Kidney (tissue), 14 donors: ENCODE data around the gene ZNF423. TPM values are rescaled to one million over a fixed set of nuclear protein-coding genes. Genes with fewer than 3 reads are reported as not detected.

Source experiments
- DNase-seq, 5 donors: peaks; one replicate each; pipeline ENCODE4 v3.0.0-alpha.2; 2013 to 2020
- FAIRE-seq: peaks from 2 replicates; lab custom pipeline; 2012; peaks lifted over from hg19 to GRCh38; lab: Jason Lieb, UNC
- H3K27ac ChIP-seq, 2 donors: one replicate each; pipeline ENCODE4 v1.7.0; 2013; ENCODE audit warnings: low read depth in 2 of 2, low read length in 2 of 2, inconsistent platforms in 1 of 2
- H3K27me3 ChIP-seq: one replicate; pipeline ENCODE4 v1.7.1; 2013; ENCODE audit warnings: low read length, inconsistent platforms; ENCODE audit not compliant: control insufficient read depth, insufficient read depth
- H3K36me3 ChIP-seq, 3 donors: one replicate each; pipeline versions ENCODE4 v1.7.0 to v1.7.1; 2013; ENCODE audit warnings: low read length in 3 of 3, control low read depth in 1 of 3, inconsistent platforms in 1 of 3; ENCODE audit not compliant: insufficient read depth in 3 of 3, control insufficient read depth in 2 of 3
- H3K4me1 ChIP-seq, 3 donors: one replicate each; pipeline versions ENCODE4 v1.7.0 to v1.7.1; 2013; ENCODE audit warnings: low read length in 3 of 3, inconsistent platforms in 1 of 3, low read depth in 1 of 3; ENCODE audit not compliant: control insufficient read depth in 2 of 3, insufficient read depth in 2 of 3
- H3K4me3 ChIP-seq, 3 donors: one replicate each; pipeline versions ENCODE4 v1.7.0 to v1.8.1; 2013; ENCODE audit warnings: low read length in 3 of 3, control low read depth in 1 of 3, inconsistent platforms in 1 of 3
- H3K9ac ChIP-seq, 3 donors: one replicate each; pipeline versions ENCODE4 v1.7.0 to v1.7.1; 2013; ENCODE audit warnings: low read length in 3 of 3, control low read depth in 1 of 3, inconsistent platforms in 1 of 3
- H3K9me3 ChIP-seq, 3 donors: one replicate each; pipeline versions ENCODE4 v1.7.0 to v1.7.1; 2013; ENCODE audit warnings: low read length in 3 of 3, control low read depth in 1 of 3, inconsistent platforms in 1 of 3; ENCODE audit not compliant: control insufficient read depth in 2 of 3, insufficient read depth in 1 of 3
- CTCF ChIP-seq: IDR thresholded peaks from 3 replicates; pipeline ENCODE4 v1.5.1; 2012; ENCODE audit warnings: mild to moderate bottlenecking, moderate library complexity, borderline replicate concordance; ENCODE audit not compliant: insufficient read depth; ENCODE audit errors: extremely low read depth
- intact Hi-C: fragments of 100-400 bp; cut with DNase I; formaldehyde crosslinking; loops from one replicate; pipeline ENCODE4 v1.11.1; 2022
- polyA plus RNA-seq: library from polyadenylated mRNA; stranded (reverse); fragments of 350-450 nt; fragmentation: Illumina TruSeq; extraction: RNeasy Lipid Tissue Mini Kit (QIAGEN cat#74804); gene quantifications from one replicate; pipeline ENCODE4 v1.2.3, GENCODE V29; 2014; ENCODE audit warnings: low read depth, low replicate concordance; ENCODE audit not compliant: insufficient read depth
- total RNA-seq: library from RNA; stranded (reverse); fragmentation: NEBNext Ultra II Directional; extraction: Animal tissue kit (Norgen Biotek cat#: 25700); gene quantifications from one replicate; pipeline ENCODE4 v1.2.1, GENCODE V29; 2021
- donor health status: control.
- donor health status: control.
- donor health status: control.
- donor health status: control.
- donor health status: control.
- donor health status: DM: yes; HTN: yes; CAD: no.
- donor health status: Normal renal cell carcinoma (clear cell type).

Gene ZNF423
- total and polyA plus RNA-seq, 2 donors from 2014 or later, result 2.0 to 8.4 TPM

DNA sequence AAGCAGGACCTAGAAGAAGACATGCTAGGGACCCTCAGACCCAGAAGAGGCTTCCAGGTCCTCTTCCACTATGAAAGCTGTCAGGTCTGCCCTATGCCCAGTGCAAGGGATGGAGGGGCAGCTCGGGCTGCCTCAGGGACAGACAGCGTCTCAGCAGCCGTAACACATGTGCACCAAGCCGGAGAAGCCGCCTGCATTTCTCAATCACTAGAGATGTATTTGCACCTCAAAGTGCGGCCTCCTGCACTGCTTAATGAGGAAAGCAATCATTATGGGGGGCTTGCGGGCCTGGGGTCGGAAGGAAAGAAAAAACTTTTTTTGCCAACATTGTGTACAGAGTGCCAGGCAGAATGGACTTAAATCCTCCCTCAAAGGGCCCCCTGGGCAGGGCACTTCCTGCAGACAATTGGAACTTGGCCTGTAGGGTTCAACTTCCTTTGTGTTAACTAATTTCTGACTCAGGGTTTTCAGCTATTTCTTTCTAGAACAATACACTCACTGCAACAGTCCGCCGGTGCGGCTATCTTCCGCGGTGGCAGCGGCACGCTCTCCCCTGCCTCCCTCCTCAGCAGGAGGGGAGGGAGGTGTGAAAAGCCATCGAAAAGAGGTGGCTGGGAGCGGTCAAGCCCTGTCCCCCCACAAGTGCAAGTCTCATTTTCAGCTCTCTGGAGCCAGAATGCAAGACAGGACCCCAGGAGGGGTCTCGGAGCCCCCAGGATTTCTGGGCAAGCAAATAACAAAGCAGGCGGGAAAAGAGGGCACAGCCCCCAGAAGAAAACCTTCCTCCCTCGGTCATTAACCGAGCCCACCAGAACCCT, 101.2 kb downstream of the ZNF423 start:
- peak overlapping the region in 1 of 2 donors; percentile 81 for H3K27ac ChIP-seq

DNA sequence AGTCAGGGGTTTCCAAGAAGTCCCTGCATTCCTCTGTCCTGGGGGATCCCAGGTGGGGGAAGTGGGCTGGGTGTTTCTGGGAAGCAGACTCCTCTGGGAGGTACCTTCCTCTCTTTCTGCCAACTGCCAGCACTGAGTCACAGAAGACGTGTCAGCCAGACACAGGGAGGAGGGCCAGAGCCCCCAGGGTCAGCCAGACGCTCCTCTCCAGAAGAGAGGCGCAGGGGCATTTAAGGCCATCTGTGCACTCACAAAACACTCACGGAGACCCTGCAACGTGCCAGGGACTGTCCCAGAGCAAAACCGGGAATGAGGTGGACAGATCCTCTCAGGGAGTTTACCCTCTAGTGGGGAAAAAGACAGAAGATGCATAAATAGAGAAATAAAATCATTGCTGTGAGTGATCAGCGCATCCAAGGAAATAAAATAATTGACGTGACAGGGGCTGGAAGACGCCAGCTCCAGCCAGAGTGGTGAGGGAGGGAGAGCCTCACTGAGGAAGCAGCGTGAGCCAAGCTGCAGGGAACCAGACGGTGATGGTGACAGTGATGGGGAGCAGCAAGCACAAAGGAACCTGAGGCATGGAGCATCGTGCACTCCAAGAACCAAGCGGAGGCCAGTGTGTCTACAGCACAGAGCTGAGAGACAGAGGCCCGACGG, 105.4 kb downstream of the ZNF423 start:
- Histone ChIP-seq H3K4me3 (no peak overlapping the region), H3K9me3 (no peaks in the 10 kb centered on the region), H3K36me3 (no peaks in the 10 kb centered on the region), H3K4me1 (peaks cover 0 to 3% (median 2%) of the 10 kb centered on the region in 3 donors), H3K27ac (no peak overlapping the region), H3K27me3 (no peaks in the 10 kb centered on the region), H3K9ac (no peak overlapping the region)
- intact Hi-C loops, result no loop called here
- DNase-seq (no peak), FAIRE-seq (no peak)
- TF ChIP-seq CTCF, result no peak

More for the DNA sequence above, 101.2 kb downstream of the ZNF423 start:
- no peak for FAIRE-seq
- intact Hi-C loops, result no loop called here
- TF ChIP-seq CTCF, result no peak
- H3K9me3 ChIP-seq, result no peaks in the 10 kb centered on the region
- H3K27me3 ChIP-seq, result no peaks in the 10 kb centered on the region
- peak overlapping the region in 2 of 3 donors; percentile 42 to 51 for H3K4me3 ChIP-seq
- peak in 2 of 5 donors; percentile 53 to 67 for DNase-seq
- peak overlapping the region in 2 of 3 donors; percentile 28 to 55 for H3K9ac ChIP-seq
- no peaks in the 10 kb centered on the region for H3K36me3 ChIP-seq
- peaks cover 0 to 4% (median 3%) of the 10 kb centered on the region in 3 donors for H3K4me1 ChIP-seq

GRCh38 chr16:49749816-49750215, 106.1 kb downstream of the ZNF423 start:
- H3K4me3 ChIP-seq, result no peak overlapping the region
- peaks cover 0 to 3% (median 0%) of the 10 kb centered on the region in 3 donors for H3K4me1 ChIP-seq
- no peaks in the 10 kb centered on the region for H3K36me3 ChIP-seq
- no peak for FAIRE-seq
- intact Hi-C loops, result no loop called here
- no peaks in the 10 kb centered on the region for H3K9me3 ChIP-seq
- no peak for DNase-seq
- H3K9ac ChIP-seq, result no peak overlapping the region
- H3K27me3 ChIP-seq, result no peaks in the 10 kb centered on the region
- no peak for TF ChIP-seq CTCF
- H3K27ac ChIP-seq, result no peak overlapping the region
